ACHN (cell line): ENCODE results near the gene APAF1.

ENCODE experiments used
- DNase-seq: peaks from one replicate; pipeline ENCODE4 v3.0.0-alpha.2; 2015
- in situ Hi-C: cut with HindIII; loops from 2 replicates; pipeline ENCODE4 v1.10.0; 2017; ENCODE audit warnings: low sequenced_read_pairs, low pct_ligation_motif_present, low pct_unique_long_range_greater_than_20kb

Gene APAF1

GRCh38 chr12:98653866-98654493 lies 8.9 kb downstream of the APAF1 start:
- in situ Hi-C loops, result no loop called here
- peak; percentile 82 for DNase-seq

- in situ Hi-C loops, result no loop called here
- no peak for DNase-seq
Measured at GRCh38 chr12:98656289-98657101, 11.4 kb downstream of the APAF1 start.

- DNase-seq, result no peak
- in situ Hi-C loops, result no loop called here
Measured at GRCh38 chr12:98660521-98660920, 15.4 kb downstream of the APAF1 start.

- DNase-seq, result no peak
- in situ Hi-C loops, result no loop called here
Measured at GRCh38 chr12:98669751-98670150, 24.7 kb downstream of the APAF1 start.

- in situ Hi-C loops, result no loop called here
- DNase-seq, result no peak
Measured at GRCh38 chr12:98671459-98671858, 26.4 kb downstream of the APAF1 start.

- in situ Hi-C loops, result no loop called here
- no peak for DNase-seq
Measured at GRCh38 chr12:98674841-98675240, 29.8 kb downstream of the APAF1 start.

- no peak for DNase-seq
- in situ Hi-C loops, result no loop called here
Measured at GRCh38 chr12:98678236-98678945, 33.3 kb downstream of the APAF1 start.

GRCh38 chr12:98678946-98679610 lies 34.0 kb downstream of the APAF1 start:
- DNase-seq, result no peak
- in situ Hi-C loops, result no loop called here

- in situ Hi-C loops, result no loop called here
- DNase-seq, result no peak
Measured at GRCh38 chr12:98679611-98680005, 34.5 kb downstream of the APAF1 start.

- in situ Hi-C loops, result no loop called here
- DNase-seq, result no peak
Measured at GRCh38 chr12:98684199-98684598, 39.1 kb downstream of the APAF1 start.

GRCh38 chr12:98686603-98687002 lies 41.5 kb downstream of the APAF1 start:
- in situ Hi-C loops, result no loop called here
- DNase-seq, result no peak

- DNase-seq, result no peak
- in situ Hi-C loops, result no loop called here
Measured at GRCh38 chr12:98691351-98691750, 46.3 kb downstream of the APAF1 start.

- DNase-seq, result no peak
Measured at GRCh38 chr12:98696036-98696646, 51.1 kb downstream of the APAF1 start.

GRCh38 chr12:98697209-98697608 lies 52.1 kb downstream of the APAF1 start:
- in situ Hi-C loops, result no loop called here
- DNase-seq, result no peak

More at GRCh38 chr12:98696036-98696646, 51.1 kb downstream of the APAF1 start:
- in situ Hi-C loops, result no loop called here

- DNase-seq, result peak; percentile 75
- in situ Hi-C loops, result no loop called here
Measured at GRCh38 chr12:98698603-98699463, 53.7 kb downstream of the APAF1 start.

- in situ Hi-C loops, result no loop called here
- DNase-seq, result no peak
Measured at GRCh38 chr12:98699586-98699985, 54.5 kb downstream of the APAF1 start.

- in situ Hi-C loops, result no loop called here
- DNase-seq, result no peak
Measured at GRCh38 chr12:98701166-98701565, 56.1 kb downstream of the APAF1 start.

- no peak for DNase-seq
- in situ Hi-C loops, result no loop called here
Measured at GRCh38 chr12:98709022-98709421, 63.9 kb downstream of the APAF1 start.
